ENCODE data around the gene MAD1L1.
"Not testable (repeated sequence)": the region's sequence is repeated elsewhere in the genome, so short reads cannot be mapped to it uniquely, and the experiment has no call there.

Gene MAD1L1

GRCh38 chr7:1977059-1977875 lies 255.5 kb downstream of the MAD1L1 start:
- no peak for DNase-seq

GRCh38 chr7:1976521-1976920 lies 256.2 kb downstream of the MAD1L1 start:
- not testable (repeated sequence) for DNase-seq

GRCh38 chr7:1975581-1975980 lies 257.2 kb downstream of the MAD1L1 start:
- DNase-seq = no peak

- no peak for DNase-seq
Observed at GRCh38 chr7:1975179-1975578, 257.6 kb downstream of the MAD1L1 start.

- DNase-seq = no peak
Observed at GRCh38 chr7:1974290-1975101, 258.2 kb downstream of the MAD1L1 start.

- no peak for DNase-seq
Observed at GRCh38 chr7:1973321-1974251, 259.2 kb downstream of the MAD1L1 start.

- no peak for DNase-seq
Observed at GRCh38 chr7:1972744-1973143, 260.0 kb downstream of the MAD1L1 start.

- DNase-seq = no peak
Observed at GRCh38 chr7:1971946-1972654, 260.6 kb downstream of the MAD1L1 start.

- no peak for DNase-seq
Observed at GRCh38 chr7:1970895-1971294, 261.9 kb downstream of the MAD1L1 start.

GRCh38 chr7:1970285-1970660 lies 262.5 kb downstream of the MAD1L1 start:
- DNase-seq = not testable (repeated sequence)

GRCh38 chr7:1969459-1970284 lies 263.1 kb downstream of the MAD1L1 start:
- DNase-seq = no peak

- no peak for DNase-seq
Observed at GRCh38 chr7:1968397-1969111, 264.2 kb downstream of the MAD1L1 start.

GRCh38 chr7:1967512-1968396 lies 265.0 kb downstream of the MAD1L1 start:
- DNase-seq = no peak

- DNase-seq = no peak
Observed at GRCh38 chr7:1966631-1967200, 266.0 kb downstream of the MAD1L1 start.

- no peak for DNase-seq
Observed at GRCh38 chr7:1965579-1966294, 267.0 kb downstream of the MAD1L1 start.

- DNase-seq = no peak
Observed at GRCh38 chr7:1964913-1965578, 267.7 kb downstream of the MAD1L1 start.

- DNase-seq = no peak
Observed at GRCh38 chr7:1964211-1964912, 268.4 kb downstream of the MAD1L1 start.

All from activated T-cell treated with anti-CD3 and anti-CD28 coated beads, Interleukin-2, amount 50 U/mL, for 1 hour (primary cell).